ENCODE measurements around the gene ZNF692.

The ZNF692 gene

GRCh38 chr1:248822148-248823032, 36.5 kb downstream of the ZNF692 start:
- H3K9ac ChIP-seq (ENCODE audit: low read length), result no peak overlapping the region
- no peak overlapping the region for H4K8ac ChIP-seq (ENCODE audit: low read depth, low read length)
- no peak overlapping the region for H2BK15ac ChIP-seq (replicated peaks; ENCODE audit: low read depth)
- no peak overlapping the region for H3K56ac ChIP-seq (ENCODE audit: low read length)
- H3K27me3 ChIP-seq (ENCODE audit: insufficient read depth, low read length, poor library complexity), result no peaks in the 10 kb centered on the region
- DNase-seq, result no peak
- H3K79me1 ChIP-seq (ENCODE audit: low read length), result peaks cover 39% of the 10 kb centered on the region
- H3K4me1 ChIP-seq (ENCODE audit: control insufficient read depth, low read depth, low read length), result no peaks in the 10 kb centered on the region
- no peak overlapping the region for H3K4me3 ChIP-seq (ENCODE audit: low read length)
- no CpG with 5 or more reads among the region's 15 CpGs for WGBS (ENCODE audit: extremely low coverage, insufficient coverage, low lambda C conversion rate)
- H2AK5ac ChIP-seq (ENCODE audit: low read length), result no peak overlapping the region
- peak overlapping the region; percentile 94 for H3K23ac ChIP-seq (ENCODE audit: low read length)
- no peak overlapping the region for H4K5ac ChIP-seq (ENCODE audit: low read length)
- no peak overlapping the region for H3K4me2 ChIP-seq (ENCODE audit: low read length)
- H3K36me3 ChIP-seq (ENCODE audit: control insufficient read depth, insufficient read depth, low read length), result peaks cover 5% of the 10 kb centered on the region
- no peak overlapping the region for H2BK5ac ChIP-seq (ENCODE audit: low read length)
- peaks cover 34% of the 10 kb centered on the region for H3K79me2 ChIP-seq (ENCODE audit: control insufficient read depth, insufficient read depth, low read length)
- H2BK120ac ChIP-seq (ENCODE audit: low read depth, low read length), result no peak overlapping the region
- H3K27ac ChIP-seq (ENCODE audit: low read depth, low read length), result no peak overlapping the region
- no peak overlapping the region for H3K4ac ChIP-seq (ENCODE audit: low read depth, low read length)
- no peak overlapping the region for H3K18ac ChIP-seq (ENCODE audit: low read length)

- WGBS (ENCODE audit: extremely low coverage, insufficient coverage, low lambda C conversion rate), result no CpG with 5 or more reads among the region's 7 CpGs
- Histone ChIP-seq H3K79me1 (ENCODE audit: low read length) (peaks cover 39% of the 10 kb centered on the region), H3K9ac (ENCODE audit: low read length) (no peak overlapping the region), H3K4me2 (ENCODE audit: low read length) (no peak overlapping the region), H3K4me3 (ENCODE audit: low read length) (no peak overlapping the region), H3K4ac (ENCODE audit: low read depth, low read length) (no peak overlapping the region), H3K27ac (ENCODE audit: low read depth, low read length) (no peak overlapping the region), H2BK120ac (ENCODE audit: low read depth, low read length) (no peak overlapping the region), H3K23ac (ENCODE audit: low read length) (no peak overlapping the region), H3K4me1 (ENCODE audit: control insufficient read depth, low read depth, low read length) (no peaks in the 10 kb centered on the region), H2BK15ac (replicated peaks; ENCODE audit: low read depth) (no peak overlapping the region), H2BK5ac (ENCODE audit: low read length) (no peak overlapping the region), H3K79me2 (ENCODE audit: control insufficient read depth, insufficient read depth, low read length) (peaks cover 34% of the 10 kb centered on the region), H3K27me3 (ENCODE audit: insufficient read depth, low read length, poor library complexity) (no peaks in the 10 kb centered on the region), H2AK5ac (ENCODE audit: low read length) (no peak overlapping the region), H3K56ac (ENCODE audit: low read length) (no peak overlapping the region), H4K8ac (ENCODE audit: low read depth, low read length) (no peak overlapping the region), H3K18ac (ENCODE audit: low read length) (no peak overlapping the region), H4K5ac (ENCODE audit: low read length) (no peak overlapping the region), H3K36me3 (ENCODE audit: control insufficient read depth, insufficient read depth, low read length) (peaks cover 5% of the 10 kb centered on the region)
- no peak for DNase-seq
Measured at GRCh38 chr1:248821641-248822040, 37.2 kb downstream of the ZNF692 start.

GRCh38 chr1:248821101-248821500, 37.8 kb downstream of the ZNF692 start:
- Histone ChIP-seq H3K79me1 (ENCODE audit: low read length) (peaks cover 39% of the 10 kb centered on the region), H3K23ac (ENCODE audit: low read length) (no peak overlapping the region), H3K4me3 (ENCODE audit: low read length) (no peak overlapping the region), H4K8ac (ENCODE audit: low read depth, low read length) (no peak overlapping the region), H3K4me2 (ENCODE audit: low read length) (no peak overlapping the region), H4K5ac (ENCODE audit: low read length) (no peak overlapping the region), H3K27me3 (ENCODE audit: insufficient read depth, low read length, poor library complexity) (no peaks in the 10 kb centered on the region), H2BK15ac (replicated peaks; ENCODE audit: low read depth) (no peak overlapping the region), H3K4ac (ENCODE audit: low read depth, low read length) (no peak overlapping the region), H2BK5ac (ENCODE audit: low read length) (no peak overlapping the region), H3K36me3 (ENCODE audit: control insufficient read depth, insufficient read depth, low read length) (peaks cover 5% of the 10 kb centered on the region), H2AK5ac (ENCODE audit: low read length) (no peak overlapping the region), H3K9ac (ENCODE audit: low read length) (no peak overlapping the region), H3K79me2 (ENCODE audit: control insufficient read depth, insufficient read depth, low read length) (peaks cover 34% of the 10 kb centered on the region), H3K27ac (ENCODE audit: low read depth, low read length) (no peak overlapping the region), H3K56ac (ENCODE audit: low read length) (no peak overlapping the region), H3K18ac (ENCODE audit: low read length) (no peak overlapping the region), H3K4me1 (ENCODE audit: control insufficient read depth, low read depth, low read length) (no peaks in the 10 kb centered on the region), H2BK120ac (ENCODE audit: low read depth, low read length) (no peak overlapping the region)
- WGBS (ENCODE audit: extremely low coverage, insufficient coverage, low lambda C conversion rate), result no CpG with 5 or more reads among the region's 3 CpGs
- peak; percentile 81 for DNase-seq

- Histone ChIP-seq H3K18ac (ENCODE audit: low read length) (no peak overlapping the region), H3K79me1 (ENCODE audit: low read length) (peaks cover 37% of the 10 kb centered on the region), H2BK120ac (ENCODE audit: low read depth, low read length) (no peak overlapping the region), H3K23ac (ENCODE audit: low read length) (no peak overlapping the region), H3K4me1 (ENCODE audit: control insufficient read depth, low read depth, low read length) (no peaks in the 10 kb centered on the region), H3K9ac (ENCODE audit: low read length) (no peak overlapping the region), H3K4me2 (ENCODE audit: low read length) (no peak overlapping the region), H3K36me3 (ENCODE audit: control insufficient read depth, insufficient read depth, low read length) (peaks cover 6% of the 10 kb centered on the region), H3K4ac (ENCODE audit: low read depth, low read length) (no peak overlapping the region), H3K56ac (ENCODE audit: low read length) (no peak overlapping the region), H3K27ac (ENCODE audit: low read depth, low read length) (no peak overlapping the region), H4K5ac (ENCODE audit: low read length) (no peak overlapping the region), H3K27me3 (ENCODE audit: insufficient read depth, low read length, poor library complexity) (no peaks in the 10 kb centered on the region), H3K4me3 (ENCODE audit: low read length) (no peak overlapping the region), H3K79me2 (ENCODE audit: control insufficient read depth, insufficient read depth, low read length) (peaks cover 31% of the 10 kb centered on the region), H2BK15ac (replicated peaks; ENCODE audit: low read depth) (no peak overlapping the region), H4K8ac (ENCODE audit: low read depth, low read length) (no peak overlapping the region), H2AK5ac (ENCODE audit: low read length) (no peak overlapping the region), H2BK5ac (ENCODE audit: low read length) (no peak overlapping the region)
- no peak for DNase-seq
- 100% methylated on average over 1 of the region's 7 CpGs for WGBS (ENCODE audit: extremely low coverage, insufficient coverage, low lambda C conversion rate)
Measured at GRCh38 chr1:248820041-248820585, 38.8 kb downstream of the ZNF692 start.

GRCh38 chr1:248818505-248819374, 40.1 kb downstream of the ZNF692 start:
- no peak overlapping the region for H2BK15ac ChIP-seq (replicated peaks; ENCODE audit: low read depth)
- H3K79me1 ChIP-seq (ENCODE audit: low read length), result peaks cover 28% of the 10 kb centered on the region
- H2BK120ac ChIP-seq (ENCODE audit: low read depth, low read length), result no peak overlapping the region
- no peak overlapping the region for H3K4me2 ChIP-seq (ENCODE audit: low read length)
- H2AK5ac ChIP-seq (ENCODE audit: low read length), result no peak overlapping the region
- peaks cover 7% of the 10 kb centered on the region for H3K36me3 ChIP-seq (ENCODE audit: control insufficient read depth, insufficient read depth, low read length)
- H3K56ac ChIP-seq (ENCODE audit: low read length), result no peak overlapping the region
- no peak overlapping the region for H3K4me3 ChIP-seq (ENCODE audit: low read length)
- H3K4me1 ChIP-seq (ENCODE audit: control insufficient read depth, low read depth, low read length), result no peaks in the 10 kb centered on the region
- peaks cover 21% of the 10 kb centered on the region for H3K79me2 ChIP-seq (ENCODE audit: control insufficient read depth, insufficient read depth, low read length)
- no peak overlapping the region for H3K27ac ChIP-seq (ENCODE audit: low read depth, low read length)
- no peak overlapping the region for H3K9ac ChIP-seq (ENCODE audit: low read length)
- H4K8ac ChIP-seq (ENCODE audit: low read depth, low read length), result no peak overlapping the region
- no CpG with 5 or more reads among the region's 5 CpGs for WGBS (ENCODE audit: extremely low coverage, insufficient coverage, low lambda C conversion rate)
- DNase-seq, result no peak
- H2BK5ac ChIP-seq (ENCODE audit: low read length), result no peak overlapping the region
- H3K4ac ChIP-seq (ENCODE audit: low read depth, low read length), result no peak overlapping the region
- H4K5ac ChIP-seq (ENCODE audit: low read length), result no peak overlapping the region
- H3K27me3 ChIP-seq (ENCODE audit: insufficient read depth, low read length, poor library complexity), result no peaks in the 10 kb centered on the region
- H3K18ac ChIP-seq (ENCODE audit: low read length), result no peak overlapping the region
- H3K23ac ChIP-seq (ENCODE audit: low read length), result no peak overlapping the region
